ENCODE results near the gene PBX1.

DNA sequence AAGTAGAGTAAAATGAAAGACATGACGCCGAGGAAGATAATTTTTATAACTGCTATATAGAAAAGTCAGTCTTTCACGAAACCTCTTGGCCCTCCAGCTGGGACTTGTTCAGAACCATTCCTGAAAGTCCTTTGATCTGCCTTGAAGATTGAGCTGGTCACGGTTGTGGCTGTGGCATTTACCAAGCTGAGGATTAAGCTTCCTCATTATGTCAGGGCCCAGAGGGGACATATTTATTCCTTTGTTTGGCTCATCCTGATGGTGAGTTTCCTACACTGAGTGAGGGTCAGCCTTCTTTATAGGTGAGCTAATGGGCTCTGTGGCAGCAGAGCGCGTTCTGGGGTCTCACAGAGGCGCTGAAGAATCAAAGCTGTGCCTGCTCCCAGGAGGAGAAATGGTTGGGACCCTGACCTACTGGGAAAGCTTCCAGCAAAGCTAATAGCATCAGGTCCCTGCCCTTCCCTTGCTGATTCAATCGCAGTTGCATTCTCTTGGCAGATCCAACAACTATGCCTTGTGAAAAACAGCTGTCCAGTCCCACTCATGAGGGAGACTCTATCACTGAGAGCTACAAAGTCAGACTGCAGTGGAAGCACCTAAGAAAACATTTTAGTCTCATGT is 43.2 kb upstream of the PBX1 start:
- TF ChIP-seq, protein P1, sequence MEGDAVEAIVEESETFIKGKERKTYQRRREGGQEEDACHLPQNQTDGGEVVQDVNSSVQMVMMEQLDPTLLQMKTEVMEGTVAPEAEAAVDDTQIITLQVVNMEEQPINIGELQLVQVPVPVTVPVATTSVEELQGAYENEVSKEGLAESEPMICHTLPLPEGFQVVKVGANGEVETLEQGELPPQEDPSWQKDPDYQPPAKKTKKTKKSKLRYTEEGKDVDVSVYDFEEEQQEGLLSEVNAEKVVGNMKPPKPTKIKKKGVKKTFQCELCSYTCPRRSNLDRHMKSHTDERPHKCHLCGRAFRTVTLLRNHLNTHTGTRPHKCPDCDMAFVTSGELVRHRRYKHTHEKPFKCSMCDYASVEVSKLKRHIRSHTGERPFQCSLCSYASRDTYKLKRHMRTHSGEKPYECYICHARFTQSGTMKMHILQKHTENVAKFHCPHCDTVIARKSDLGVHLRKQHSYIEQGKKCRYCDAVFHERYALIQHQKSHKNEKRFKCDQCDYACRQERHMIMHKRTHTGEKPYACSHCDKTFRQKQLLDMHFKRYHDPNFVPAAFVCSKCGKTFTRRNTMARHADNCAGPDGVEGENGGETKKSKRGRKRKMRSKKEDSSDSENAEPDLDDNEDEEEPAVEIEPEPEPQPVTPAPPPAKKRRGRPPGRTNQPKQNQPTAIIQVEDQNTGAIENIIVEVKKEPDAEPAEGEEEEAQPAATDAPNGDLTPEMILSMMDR (IDR thresholded peaks at IDR 0.05), result no peak
- TF ChIP-seq POLR2A (IDR thresholded peaks at IDR 0.05) (no peak), EP300 (IDR thresholded peaks at IDR 0.05) (no peak), POLR2AphosphoS5 (IDR thresholded peaks at IDR 0.05) (no peak)
